ENCODE data around the gene PATE1.
"Not testable (repeated sequence)": the region's sequence is repeated elsewhere in the genome, so short reads cannot be mapped to it uniquely, and the experiment has no call there.

Gene PATE1, protein sequence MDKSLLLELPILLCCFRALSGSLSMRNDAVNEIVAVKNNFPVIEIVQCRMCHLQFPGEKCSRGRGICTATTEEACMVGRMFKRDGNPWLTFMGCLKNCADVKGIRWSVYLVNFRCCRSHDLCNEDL

DNA sequence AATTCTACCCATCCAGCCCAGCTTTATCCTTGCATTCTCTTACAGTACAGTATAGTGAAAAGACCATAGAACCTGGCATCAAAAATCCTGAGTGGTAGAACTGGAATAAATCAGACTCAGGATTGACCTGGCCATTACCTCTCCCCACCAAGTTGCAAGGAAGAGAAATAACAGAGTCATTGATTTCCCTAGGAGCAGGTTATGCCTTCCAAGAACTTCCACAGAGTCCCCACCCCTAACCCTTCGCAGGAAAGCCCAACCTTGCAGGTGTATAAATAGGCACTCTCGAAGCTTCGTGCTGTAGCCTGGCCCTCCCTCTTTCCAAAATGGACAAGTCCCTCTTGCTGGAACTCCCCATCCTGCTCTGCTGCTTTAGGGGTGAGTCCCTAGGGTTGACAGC lies at the start of gene PATE1:
Gene PATE1 (plus strand): TSS at position 301 of the 400 bp plus-strand sequence. CDS start 26 bp downstream, at position 327.
- in situ Hi-C loops (cut with MboI; ENCODE audit: low sequenced_read_pairs) = no loop called here

DNA sequence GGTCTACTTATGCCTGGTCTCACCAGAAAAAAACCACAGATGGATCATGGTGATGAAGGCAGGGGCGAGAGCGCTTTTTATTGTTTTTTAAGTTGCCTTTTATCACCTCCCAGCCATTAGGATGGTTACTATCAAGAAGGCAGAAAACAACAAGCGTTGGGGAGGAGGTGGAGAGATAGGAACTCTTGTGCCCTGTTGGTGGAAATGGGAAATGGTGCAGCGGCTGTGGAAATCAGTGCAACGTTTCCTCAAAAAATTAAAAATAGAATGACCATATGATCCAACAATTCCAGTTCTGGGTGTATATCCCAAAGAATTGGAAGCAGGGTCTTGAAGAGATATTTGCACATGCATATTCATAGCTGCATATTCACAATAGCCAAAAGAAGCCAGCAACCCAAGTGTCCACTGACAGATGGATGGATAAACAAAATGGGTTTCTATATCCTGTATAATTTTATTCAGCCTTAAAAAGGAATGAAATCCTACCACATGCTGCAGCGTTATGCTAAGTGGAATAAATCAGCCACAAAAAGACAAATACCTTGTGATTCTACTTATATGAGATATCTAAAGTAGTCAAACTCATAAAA lies 45.0 kb upstream of the PATE1 start:
- in situ Hi-C loops (cut with MboI; ENCODE audit: low sequenced_read_pairs) = no loop called here

DNA sequence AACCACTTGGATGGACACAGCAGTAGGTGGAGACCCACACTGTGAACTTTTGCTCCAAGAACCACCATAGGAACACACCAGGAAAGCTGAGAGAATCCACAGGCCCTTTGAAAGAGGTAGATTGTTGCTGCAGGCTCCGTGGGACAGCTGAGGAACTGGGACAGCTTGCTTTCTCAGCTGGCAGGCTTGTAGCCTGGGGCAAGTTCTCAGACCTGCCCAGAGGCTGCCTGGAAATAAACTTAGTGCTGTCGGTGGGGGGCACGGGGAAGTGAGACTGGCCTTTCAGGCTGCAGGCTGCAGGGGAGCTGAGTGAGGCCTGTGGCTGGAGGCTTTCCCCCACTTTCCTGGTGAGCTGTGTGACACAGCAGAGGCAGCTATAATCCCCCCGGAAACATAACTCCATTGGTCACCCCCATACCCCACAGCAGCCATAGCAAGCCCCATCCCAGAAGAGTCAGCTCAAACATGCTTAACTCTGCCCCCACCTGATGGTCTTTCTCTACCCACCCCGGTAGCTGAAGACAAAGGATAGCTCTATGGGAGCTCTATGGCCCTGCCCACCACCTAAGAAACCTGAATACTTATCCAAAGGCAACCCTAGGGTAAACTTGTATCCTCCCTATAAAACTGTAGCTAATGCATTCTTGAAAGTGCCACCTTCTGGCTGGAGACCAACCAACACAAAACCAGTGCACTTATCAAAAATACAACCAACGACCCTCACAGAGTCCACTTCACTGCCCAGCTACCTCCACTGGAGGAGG lies 44.0 kb upstream of the PATE1 start:
- in situ Hi-C loops (cut with MboI; ENCODE audit: low sequenced_read_pairs) = no loop called here

DNA sequence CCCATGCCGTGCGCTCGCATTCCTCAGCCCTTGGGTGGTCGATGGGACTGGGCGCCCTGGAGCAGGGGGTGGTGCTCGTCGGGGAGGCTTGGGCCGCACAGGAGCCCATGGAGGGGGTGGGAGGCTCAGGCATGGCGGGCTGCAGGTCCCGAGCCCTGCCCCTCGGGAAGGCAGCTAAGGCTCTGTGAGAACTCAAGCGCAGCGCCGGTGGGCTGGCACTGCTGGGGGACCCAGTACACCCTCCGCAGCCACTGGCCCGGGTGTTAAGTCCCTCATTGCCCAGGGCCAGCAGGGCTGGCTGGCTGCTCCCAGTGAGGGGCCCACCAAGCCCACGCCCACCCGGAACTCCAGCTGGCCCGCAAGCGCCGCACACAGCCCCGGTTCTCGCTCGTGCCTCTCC lies 41.4 kb upstream of the PATE1 start:
- in situ Hi-C loops (cut with MboI; ENCODE audit: low sequenced_read_pairs) = not testable (repeated sequence)

DNA sequence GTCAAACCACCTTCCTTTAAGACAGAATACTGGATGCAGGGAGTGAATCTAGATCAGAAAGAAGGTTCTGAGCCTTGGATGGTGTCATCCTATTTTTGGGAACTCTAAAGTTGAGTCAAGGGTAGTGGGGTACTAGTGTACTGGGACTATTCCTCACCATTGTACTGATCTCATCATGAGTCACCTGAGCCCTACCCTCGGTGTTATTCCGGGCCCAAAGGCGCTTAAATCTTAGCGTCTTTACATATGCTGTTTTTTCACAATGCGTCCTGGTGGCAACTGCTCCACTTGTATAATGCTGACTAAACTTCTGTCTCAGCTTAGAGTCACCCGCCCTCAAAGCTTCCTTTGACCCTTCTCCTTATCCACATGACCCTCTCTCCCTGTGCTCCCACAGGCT lies 25.3 kb upstream of the PATE1 start:
- in situ Hi-C loops (cut with MboI; ENCODE audit: low sequenced_read_pairs) = no loop called here

DNA sequence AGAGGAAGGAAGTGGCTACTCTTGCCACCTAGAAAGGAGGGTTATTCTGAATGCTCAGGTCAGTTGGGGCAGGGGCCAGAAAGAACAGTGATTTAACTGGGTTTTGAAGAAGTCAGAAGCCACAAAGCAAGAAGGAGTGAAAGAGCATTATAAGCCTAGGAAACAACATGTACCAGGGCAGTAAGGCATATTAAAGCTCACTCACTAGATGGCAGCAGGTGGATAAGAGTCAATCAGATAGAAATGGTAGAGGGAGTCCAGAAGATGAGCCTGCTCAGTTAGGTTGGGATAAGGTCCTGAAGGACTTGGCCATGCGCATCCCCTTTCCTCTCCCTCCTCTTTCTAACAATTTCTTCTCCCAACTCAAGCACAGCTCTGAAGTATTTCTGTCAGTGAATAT lies 22.0 kb upstream of the PATE1 start:
- in situ Hi-C loops (cut with MboI; ENCODE audit: low sequenced_read_pairs) = no loop called here

DNA sequence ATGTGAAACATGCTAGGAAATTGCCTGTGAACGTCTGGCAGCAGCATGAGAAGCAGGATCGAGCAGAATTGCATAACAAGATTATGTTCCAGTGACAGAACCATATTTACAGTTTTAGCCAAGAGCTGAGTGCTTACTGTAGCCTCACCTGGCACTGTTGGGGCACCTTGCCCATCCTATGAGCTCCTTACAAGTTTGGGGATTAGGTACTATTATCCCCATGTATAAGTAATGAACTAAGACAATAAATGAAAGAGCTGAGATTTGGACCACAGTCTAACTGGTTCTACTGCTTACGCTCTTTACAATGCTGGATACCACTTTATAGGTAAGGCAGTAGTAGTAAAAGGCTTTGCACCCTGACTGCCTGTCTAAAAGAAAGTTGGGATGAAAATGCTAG lies 17.1 kb upstream of the PATE1 start:
- in situ Hi-C loops (cut with MboI; ENCODE audit: low sequenced_read_pairs) = no loop called here

GRCh38 chr11:125740617-125741016 lies 5.5 kb upstream of the PATE1 start:
- in situ Hi-C loops (cut with MboI; ENCODE audit: low sequenced_read_pairs) = no loop called here

GRCh38 chr11:125743681-125744080 lies 2.4 kb upstream of the PATE1 start:
- in situ Hi-C loops (cut with MboI; ENCODE audit: low sequenced_read_pairs) = no loop called here

DNA sequence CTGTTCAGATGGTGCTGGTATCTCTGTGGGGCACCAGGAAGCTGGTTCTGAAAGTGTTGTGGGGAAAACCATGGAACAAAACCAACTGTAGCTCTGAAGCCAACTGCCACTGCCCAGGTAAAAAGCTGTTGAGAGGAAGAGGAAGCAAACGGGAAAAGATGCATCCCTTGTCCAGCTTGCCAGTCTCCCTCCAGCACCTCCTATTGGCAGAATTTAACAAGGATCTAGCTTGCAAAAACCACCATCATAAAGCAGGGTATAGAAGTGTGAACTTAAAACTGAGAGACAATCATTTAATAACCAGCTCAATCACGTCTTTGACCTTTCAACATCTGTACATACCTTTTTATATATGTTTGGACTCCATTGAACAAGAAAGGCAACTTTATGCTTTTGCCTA lies 4.5 kb downstream of the PATE1 start:
- in situ Hi-C loops (cut with MboI; ENCODE audit: low sequenced_read_pairs) = no loop called here

GRCh38 chr11:125756050-125756449 lies 10.0 kb downstream of the PATE1 start:
- in situ Hi-C loops (cut with MboI; ENCODE audit: low sequenced_read_pairs) = no loop called here

GRCh38 chr11:125762445-125762844 lies 16.4 kb downstream of the PATE1 start:
- in situ Hi-C loops (cut with MboI; ENCODE audit: low sequenced_read_pairs) = no loop called here

DNA sequence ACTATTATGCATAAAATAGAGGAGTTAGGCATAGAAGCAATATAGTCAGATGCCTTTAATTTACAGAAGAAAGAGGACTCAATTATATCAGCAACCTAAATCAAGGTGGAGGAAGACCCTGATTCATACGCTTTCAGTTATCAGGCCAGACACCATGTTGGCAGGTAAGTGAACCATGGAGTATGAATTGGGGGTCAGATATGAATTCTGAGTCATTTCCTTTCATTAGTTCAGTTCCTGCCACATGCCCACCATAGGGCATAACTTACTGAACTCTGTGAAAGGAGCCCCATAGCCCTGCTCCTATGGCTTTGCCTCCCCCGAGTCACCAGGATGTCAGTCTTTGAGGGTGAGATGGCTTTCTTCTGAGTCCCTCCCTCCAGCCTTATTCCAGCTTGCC lies 17.4 kb downstream of the PATE1 start:
- in situ Hi-C loops (cut with MboI; ENCODE audit: low sequenced_read_pairs) = no loop called here

DNA sequence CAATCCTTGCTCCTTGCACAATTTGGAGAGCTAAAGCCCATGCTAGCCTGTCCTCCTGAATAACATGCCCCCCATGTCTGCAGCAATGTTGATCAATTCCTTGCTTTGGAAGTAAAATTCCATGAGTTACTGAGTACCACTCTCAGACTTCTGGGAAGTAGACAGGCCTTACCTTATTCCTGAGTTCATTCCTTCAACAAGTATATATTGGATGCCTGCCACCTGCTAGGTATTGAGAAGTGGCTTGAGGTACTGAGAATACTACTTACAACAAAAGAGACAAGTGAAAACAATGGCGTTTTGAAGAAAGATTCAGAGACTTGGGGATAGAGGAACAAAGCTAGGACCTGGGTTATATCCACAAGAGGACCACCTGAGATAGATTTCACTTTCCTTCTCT lies 20.2 kb downstream of the PATE1 start:
- in situ Hi-C loops (cut with MboI; ENCODE audit: low sequenced_read_pairs) = no loop called here

DNA sequence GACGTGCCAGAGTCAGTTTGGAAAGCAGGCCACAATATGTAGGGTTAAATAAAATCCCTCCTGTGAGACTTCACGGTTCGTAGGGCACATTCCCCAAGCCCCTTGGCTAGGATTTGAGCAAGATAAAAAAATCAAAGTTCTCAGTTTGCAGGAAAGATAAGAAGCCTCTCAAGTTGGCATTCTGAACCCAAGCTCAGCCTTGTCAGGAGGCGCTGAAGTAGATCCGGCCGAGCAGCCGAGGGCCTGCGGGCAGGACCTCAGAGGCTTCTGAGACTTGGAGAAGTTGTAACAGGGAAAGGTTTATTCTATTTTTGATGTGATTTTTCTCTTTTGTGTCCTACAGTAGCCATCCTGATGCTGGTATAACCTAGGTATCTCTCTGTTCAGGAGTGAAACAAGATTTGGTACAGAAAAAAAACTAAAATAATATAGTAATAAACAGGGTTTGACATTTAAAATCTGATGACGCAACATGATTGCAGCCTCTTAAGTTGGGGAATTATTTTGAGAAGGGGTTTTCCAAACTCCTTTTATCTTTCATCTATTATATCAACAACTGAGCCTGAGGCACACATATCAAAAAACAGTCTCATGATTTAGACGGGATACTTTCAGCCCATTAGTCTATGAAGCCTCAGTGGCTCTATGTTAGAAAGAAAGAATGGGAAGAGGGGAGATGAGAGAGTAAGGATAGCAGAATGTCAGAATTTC lies 22.4 kb downstream of the PATE1 start:
- in situ Hi-C loops (cut with MboI; ENCODE audit: low sequenced_read_pairs) = no loop called here

DNA sequence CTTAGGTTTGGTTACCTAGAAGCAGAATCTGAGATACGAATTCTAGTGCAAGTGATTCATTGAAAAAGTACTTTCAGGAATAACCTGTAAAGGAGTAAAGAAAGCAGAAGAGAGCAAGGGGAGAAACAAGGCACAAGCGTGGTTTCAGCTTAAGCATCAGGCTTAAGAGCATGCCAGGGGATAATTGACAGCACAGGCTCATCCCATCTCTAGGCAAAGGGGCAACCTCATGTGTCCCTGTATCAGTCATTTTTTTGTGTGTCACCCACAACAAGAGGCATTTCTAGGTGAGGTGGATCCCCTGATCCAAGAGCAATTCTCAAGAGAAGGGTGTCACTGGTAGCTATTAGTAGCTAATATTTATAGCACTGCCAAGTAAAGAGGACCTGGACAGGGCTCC lies 24.5 kb downstream of the PATE1 start:
- in situ Hi-C loops (cut with MboI; ENCODE audit: low sequenced_read_pairs) = no loop called here

DNA sequence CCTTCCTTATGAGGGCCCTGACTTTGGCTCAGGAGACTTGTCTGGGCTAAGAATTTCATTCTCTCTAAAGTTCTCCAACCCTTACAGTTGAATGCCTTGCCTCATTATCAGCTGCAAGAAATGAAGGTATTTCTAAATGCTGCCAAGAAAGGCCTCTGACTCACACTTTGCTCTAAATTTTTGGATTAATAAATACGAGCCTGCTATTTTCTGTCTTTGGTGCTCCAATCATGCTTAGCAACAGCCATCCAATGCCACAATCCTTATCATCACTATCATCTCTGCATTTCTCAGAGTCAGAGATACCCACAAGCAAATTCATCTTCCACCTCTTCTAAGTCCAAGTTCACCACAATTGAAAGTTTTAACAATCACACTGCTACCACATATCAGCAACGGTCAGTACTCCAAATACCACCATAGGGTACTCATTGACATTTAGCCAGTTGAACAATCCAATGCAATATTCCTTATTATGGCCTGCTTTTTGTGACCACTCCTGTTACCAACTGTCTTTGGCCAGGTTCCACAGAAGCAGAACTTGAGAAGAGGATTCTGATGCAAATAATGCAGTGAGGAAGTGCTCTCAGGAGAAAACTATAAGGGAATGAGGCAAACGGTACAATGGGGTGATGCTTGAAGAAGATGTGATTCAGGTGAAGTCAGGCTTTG lies 26.9 kb downstream of the PATE1 start:
- in situ Hi-C loops (cut with MboI; ENCODE audit: low sequenced_read_pairs) = no loop called here

- in situ Hi-C loops (cut with MboI; ENCODE audit: low sequenced_read_pairs) = no loop called here
Observed at GRCh38 chr11:125773516-125773915, 27.4 kb downstream of the PATE1 start.

GRCh38 chr11:125777309-125777708 lies 31.2 kb downstream of the PATE1 start:
- in situ Hi-C loops (cut with MboI; ENCODE audit: low sequenced_read_pairs) = no loop called here

DNA sequence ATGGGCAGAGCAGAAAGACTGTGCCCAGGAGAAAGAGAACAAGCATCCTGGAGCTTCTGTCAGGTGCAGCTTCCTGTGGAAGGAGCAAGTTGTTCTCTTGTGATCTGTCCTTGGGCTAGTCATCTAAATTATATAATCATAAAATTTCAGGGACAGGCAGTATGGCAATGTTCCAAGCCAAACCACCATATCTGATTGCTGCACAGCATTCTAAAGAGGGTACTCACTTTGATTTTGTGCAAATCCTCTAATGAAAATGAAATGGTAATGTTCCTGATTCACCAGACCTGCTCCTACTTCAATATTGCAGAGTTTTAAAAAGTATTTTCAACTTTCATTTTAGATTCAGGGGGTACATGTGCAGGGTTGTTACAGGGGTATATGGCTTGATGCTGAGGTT lies 32.6 kb downstream of the PATE1 start, which contains the start of gene PATE2:
Gene PATE2 (minus strand): TSS at position 101 of the 400 bp plus-strand sequence. CDS start 55 bp downstream, at position 46.
- in situ Hi-C loops (cut with MboI; ENCODE audit: low sequenced_read_pairs) = no loop called here

- in situ Hi-C loops (cut with MboI; ENCODE audit: low sequenced_read_pairs) = no loop called here
Observed at GRCh38 chr11:125784678-125785077, 38.6 kb downstream of the PATE1 start.

Data from HL-60/S4 (cell line).